Activated B cell treated with CpG ODN at 0.5 μM for 24 hours (primary cell): Measurements from ENCODE around the gene TCERG1L. TPM values are rescaled to one million over a fixed set of nuclear protein-coding genes. Genes with fewer than 3 reads are reported as not detected.
"Not testable (repeated sequence)": the region's sequence is repeated elsewhere in the genome, so short reads cannot be mapped to it uniquely, and the experiment has no call there.

ENCODE experiments used
- ATAC-seq: fragments of 200-7000 bp; cut with Tn5 transposase; one replicate; pipeline ENCODE4 v1.10.0; 2021; ENCODE audit warnings: low read depth, mild to moderate bottlenecking, moderate library complexity
- CTCF ChIA-PET: fragments of 350-600 bp; sonication (Branson Sonifier 250); formaldehyde crosslinking; loops from one replicate; lab custom pipeline; 2021; ENCODE audit warnings: antibody characterized with exemption; lab: Charles Lee
- POLR2A ChIA-PET: fragments of 350-600 bp; sonication (Branson Sonifier 250); formaldehyde crosslinking; loops from one replicate; lab custom pipeline; 2021; ENCODE audit warnings: antibody characterized with exemption; lab: Charles Lee
- DNase-seq: peaks from one replicate; pipeline ENCODE4 v3.0.0; 2022
- H3K27ac Mint-ChIP-seq: one replicate; pipeline ENCODE4 v1.8.0; 2020; ENCODE audit warnings: mixed read lengths
- H3K27me3 Mint-ChIP-seq: one replicate; pipeline ENCODE4 v1.8.0; 2021; ENCODE audit warnings: mixed read lengths
- H3K36me3 Mint-ChIP-seq: one replicate; pipeline ENCODE4 v1.8.0; 2021; ENCODE audit warnings: low read depth, mixed read lengths
- H3K4me1 Mint-ChIP-seq: one replicate; pipeline ENCODE4 v1.8.0; 2021; ENCODE audit warnings: mixed read lengths
- H3K4me3 Mint-ChIP-seq: one replicate; pipeline ENCODE4 v1.8.0; 2020; ENCODE audit warnings: mild to moderate bottlenecking, mixed read lengths
- H3K9me3 Mint-ChIP-seq: one replicate; pipeline ENCODE4 v1.8.0; 2020; ENCODE audit warnings: mixed read lengths
- CTCF ChIP-seq: fragments of 200-600 bp; IDR thresholded peaks from one replicate; pipeline ENCODE4 v1.8.0; 2022; ENCODE audit warnings: antibody characterized with exemption, mild to moderate bottlenecking
- intact Hi-C: fragments of 100-400 bp; cut with micrococcal nuclease; formaldehyde crosslinking; loops from one replicate; pipeline ENCODE4 v1.15.1; 2024
- total RNA-seq: library from RNA; stranded (reverse); gene quantifications from 2 replicates; pipeline ENCODE4 v1.2.3, GENCODE V29; 2022

The TCERG1L gene
- total RNA-seq, 1 donor from 2014 or later: not detected

DNA sequence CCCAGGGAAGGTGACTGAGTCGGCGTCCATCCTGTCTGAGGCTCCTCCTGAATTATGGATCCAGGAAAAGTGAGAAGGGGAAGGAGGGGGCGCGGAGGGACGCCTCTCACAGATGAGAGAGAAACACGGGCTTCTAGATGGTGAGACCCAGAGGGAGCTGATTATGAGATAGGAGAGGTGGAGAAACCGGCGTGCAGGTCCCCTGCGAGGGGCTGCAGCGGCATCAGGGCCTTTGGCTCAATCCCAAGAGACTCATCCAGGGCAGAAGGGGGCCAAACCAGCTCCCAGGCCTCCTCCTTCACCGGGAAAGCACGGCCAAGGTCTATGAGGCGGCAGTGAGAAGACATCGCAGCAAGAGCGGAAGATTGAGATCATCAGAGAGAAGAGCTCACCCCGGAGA is 70.8 kb downstream of the TCERG1L start:
- no peaks in the 10 kb centered on the region for H3K9me3 Mint-ChIP-seq

GRCh38 chr10:131239926-131240325 is 71.6 kb downstream of the TCERG1L start:
- H3K27me3 Mint-ChIP-seq: no peaks in the 10 kb centered on the region
- ChIA-PET CTCF (no interaction called here), POLR2A (no interaction called here)
- no peaks in the 10 kb centered on the region for H3K4me1 Mint-ChIP-seq
- TF ChIP-seq CTCF: no peak
- no peak overlapping the region for H3K27ac Mint-ChIP-seq
- intact Hi-C loops: no loop called here
- H3K4me3 Mint-ChIP-seq: no peak overlapping the region
- H3K36me3 Mint-ChIP-seq: no peaks in the 10 kb centered on the region
- H3K9me3 Mint-ChIP-seq: no peaks in the 10 kb centered on the region
- DNase-seq: no peak
- no peak for ATAC-seq

More for the DNA sequence above, 70.8 kb downstream of the TCERG1L start:
- H3K4me3 Mint-ChIP-seq: no peak overlapping the region
- H3K27me3 Mint-ChIP-seq: no peaks in the 10 kb centered on the region
- H3K4me1 Mint-ChIP-seq: no peaks in the 10 kb centered on the region
- ChIA-PET POLR2A (no interaction called here), CTCF (no interaction called here)
- no peak for TF ChIP-seq CTCF
- no peak for ATAC-seq
- no peak for DNase-seq
- no peaks in the 10 kb centered on the region for H3K36me3 Mint-ChIP-seq
- intact Hi-C loops: no loop called here
- H3K27ac Mint-ChIP-seq: no peak overlapping the region

DNA sequence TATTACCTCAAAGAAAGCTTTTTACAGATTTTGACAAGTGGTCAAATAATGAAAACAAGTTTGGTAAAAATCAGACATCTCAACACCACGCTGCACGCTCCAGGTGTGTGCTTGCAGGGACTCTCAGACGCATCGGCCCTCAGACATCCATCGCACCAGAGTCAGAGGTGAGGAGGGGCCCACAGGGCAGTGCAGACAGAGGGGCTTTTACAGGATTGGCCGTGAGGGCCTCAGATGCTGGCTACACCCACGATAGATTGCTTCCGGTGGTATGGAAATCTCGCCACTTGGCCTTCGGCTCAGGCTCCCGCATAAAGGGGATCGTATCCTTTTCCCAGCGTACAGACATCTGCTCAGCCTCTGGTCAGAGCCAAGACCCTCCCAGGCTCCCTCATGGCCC is 72.1 kb downstream of the TCERG1L start:
- Mint-ChIP-seq H3K36me3 (no peaks in the 10 kb centered on the region), H3K4me3 (no peak overlapping the region), H3K4me1 (no peaks in the 10 kb centered on the region), H3K27me3 (no peaks in the 10 kb centered on the region), H3K27ac (no peak overlapping the region), H3K9me3 (no peaks in the 10 kb centered on the region)
- no peak for TF ChIP-seq CTCF
- POLR2A ChIA-PET: no interaction called here
- DNase-seq (no peak), ATAC-seq (no peak)
- CTCF ChIA-PET: no interaction called here
- intact Hi-C loops: no loop called here

DNA sequence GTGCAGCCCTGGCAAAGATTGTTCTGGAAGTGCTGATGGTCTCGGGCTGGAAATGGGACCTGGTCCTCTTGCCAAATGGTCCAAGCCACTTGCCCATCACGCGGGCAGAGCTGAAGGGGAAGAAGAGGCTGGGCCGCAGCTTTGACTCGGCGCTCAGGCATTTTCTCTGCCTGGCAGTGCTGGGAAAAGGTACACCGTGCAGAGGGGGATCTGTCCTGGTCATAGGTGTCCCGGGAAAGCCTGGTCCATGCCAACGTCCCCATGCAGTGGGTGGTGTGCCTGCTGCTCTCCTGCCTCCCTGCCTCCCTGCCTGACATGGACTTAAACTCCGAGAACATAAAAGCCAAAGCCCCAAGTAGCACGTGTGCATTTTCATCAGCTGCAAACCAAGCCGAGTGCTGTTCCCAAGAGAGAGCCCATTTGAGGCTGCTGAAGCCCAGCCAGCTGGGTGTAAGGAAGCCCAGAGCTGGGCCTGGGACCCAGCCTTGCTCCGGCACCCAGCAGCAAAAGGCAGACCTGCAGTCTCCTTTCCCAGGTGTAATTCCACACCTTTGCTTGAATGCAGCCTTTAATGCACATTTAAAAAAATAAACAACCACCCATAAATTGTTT is 72.7 kb downstream of the TCERG1L start:
- no peak for TF ChIP-seq CTCF
- intact Hi-C loops: no loop called here
- Mint-ChIP-seq H3K27ac (no peak overlapping the region), H3K9me3 (no peaks in the 10 kb centered on the region), H3K4me1 (no peaks in the 10 kb centered on the region), H3K36me3 (no peaks in the 10 kb centered on the region), H3K4me3 (no peak overlapping the region), H3K27me3 (no peaks in the 10 kb centered on the region)
- DNase-seq (no peak), ATAC-seq (no peak)
- ChIA-PET CTCF (no interaction called here), POLR2A (no interaction called here)

- ChIA-PET POLR2A (no interaction called here), CTCF (no interaction called here)
- no peaks in the 10 kb centered on the region for H3K27me3 Mint-ChIP-seq
- DNase-seq (no peak), ATAC-seq (no peak)
- H3K27ac Mint-ChIP-seq: no peak overlapping the region
- TF ChIP-seq CTCF: no peak
- intact Hi-C loops: no loop called here
- H3K4me1 Mint-ChIP-seq: no peaks in the 10 kb centered on the region
- no peak overlapping the region for H3K4me3 Mint-ChIP-seq
- no peaks in the 10 kb centered on the region for H3K9me3 Mint-ChIP-seq
- no peaks in the 10 kb centered on the region for H3K36me3 Mint-ChIP-seq
These were observed 73.4 kb downstream of the TCERG1L start for GRCh38 chr10:131237991-131238651.

DNA sequence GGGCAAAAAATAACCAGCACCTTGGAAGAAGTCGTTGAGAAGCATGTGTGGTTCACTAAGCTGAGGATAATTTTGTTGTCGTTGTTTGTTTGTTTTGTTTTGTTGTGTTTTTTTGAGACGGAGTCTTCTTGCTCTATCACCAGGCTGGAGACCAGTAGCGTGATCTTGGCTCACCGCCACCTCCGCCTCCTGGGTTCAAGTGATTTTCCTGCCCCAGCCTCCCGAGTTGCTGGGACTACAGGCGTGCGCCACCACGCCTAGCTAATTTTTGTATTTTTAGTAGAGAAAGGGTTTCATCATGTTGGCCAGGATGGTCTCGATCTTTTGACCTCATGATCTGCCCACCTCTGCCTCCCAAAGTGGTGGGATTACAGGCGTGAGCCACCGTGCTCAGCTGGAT is 76.9 kb downstream of the TCERG1L start:
- H3K27me3 Mint-ChIP-seq, CTCF ChIA-PET, H3K27ac Mint-ChIP-seq, POLR2A ChIA-PET, DNase-seq, H3K36me3 Mint-ChIP-seq, H3K4me1 Mint-ChIP-seq, H3K4me3 Mint-ChIP-seq, ATAC-seq, H3K9me3 Mint-ChIP-seq, intact Hi-C loops: not testable (repeated sequence)
